ENCODE measurements around the gene KRT78. TPM values are rescaled to one million over a fixed set of nuclear protein-coding genes. Genes with fewer than 3 reads are reported as not detected.
A peak's percentile ranks its signal among the peaks of the same experiment; 100 is the strongest.

The KRT78 gene
- total RNA-seq, 1 experiment from 2014 or later: not detected

DNA sequence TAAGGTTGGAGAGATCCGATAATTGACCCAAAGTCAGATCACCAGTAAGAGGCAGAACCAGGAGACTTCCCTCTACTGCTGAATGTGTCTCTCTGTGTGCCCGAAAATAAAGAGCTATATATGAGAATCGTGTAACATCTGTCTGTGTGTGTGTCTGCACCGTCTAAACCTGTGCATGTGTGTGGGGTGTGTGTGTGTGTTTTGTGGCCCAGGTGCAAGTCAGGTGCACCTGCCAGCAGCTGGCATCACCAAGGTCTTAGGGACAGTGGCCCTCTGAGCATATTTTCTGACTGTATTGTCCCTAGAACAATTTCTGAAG, 24.7 kb upstream of the KRT78 start:
- Histone ChIP-seq H3K4me3 (ENCODE audit: low read depth, low read length, poor library complexity, severe bottlenecking) (peak overlapping the region; percentile 36), H3K9me3 (ENCODE audit: low read depth, low read length, poor library complexity, severe bottlenecking) (no peaks in the 10 kb centered on the region), H3K36me3 (ENCODE audit: insufficient read depth, low read length, poor library complexity, severe bottlenecking) (no peaks in the 10 kb centered on the region), H3K27me3 (replicated peaks; ENCODE audit: insufficient read depth, low read depth, low read length, poor library complexity) (no peaks in the 10 kb centered on the region), H3K27ac (ENCODE audit: low read depth, low read length, poor library complexity, severe bottlenecking) (peak overlapping the region; percentile 61), H3K4me1 (ENCODE audit: insufficient read depth, low read length, poor library complexity, severe bottlenecking) (peaks cover 43% of the 10 kb centered on the region)
- intact Hi-C loops (cut with micrococcal nuclease; ENCODE audit: unreplicated experiment): loop anchor here (5.0 kb wide), 1 partner anchor 501 kb away; no protein-coding TSS in a partner anchor
- POLR2A ChIA-PET (ENCODE audit: low non-redundant PET): no interaction called here
- TF ChIP-seq CTCF (conservative IDR thresholded peaks at IDR 0.05; ENCODE audit: low read depth, low read length) (no peak), EZH2 (IDR thresholded peaks at IDR 0.05; ENCODE audit: borderline replicate concordance, low read depth, low read length, poor library complexity, severe bottlenecking) (no peak)
- CTCF ChIA-PET: interaction anchor here (1.0 to 1.8 kb wide), 2 partner anchors 8 to 104 kb away, joined by 3 to 6 read pairs; no protein-coding TSS in a partner anchor
- TSS peak; percentile 69 for BruUV-seq (replicated peaks)
- no peak for DNase-seq (ENCODE audit: low spot score)

DNA sequence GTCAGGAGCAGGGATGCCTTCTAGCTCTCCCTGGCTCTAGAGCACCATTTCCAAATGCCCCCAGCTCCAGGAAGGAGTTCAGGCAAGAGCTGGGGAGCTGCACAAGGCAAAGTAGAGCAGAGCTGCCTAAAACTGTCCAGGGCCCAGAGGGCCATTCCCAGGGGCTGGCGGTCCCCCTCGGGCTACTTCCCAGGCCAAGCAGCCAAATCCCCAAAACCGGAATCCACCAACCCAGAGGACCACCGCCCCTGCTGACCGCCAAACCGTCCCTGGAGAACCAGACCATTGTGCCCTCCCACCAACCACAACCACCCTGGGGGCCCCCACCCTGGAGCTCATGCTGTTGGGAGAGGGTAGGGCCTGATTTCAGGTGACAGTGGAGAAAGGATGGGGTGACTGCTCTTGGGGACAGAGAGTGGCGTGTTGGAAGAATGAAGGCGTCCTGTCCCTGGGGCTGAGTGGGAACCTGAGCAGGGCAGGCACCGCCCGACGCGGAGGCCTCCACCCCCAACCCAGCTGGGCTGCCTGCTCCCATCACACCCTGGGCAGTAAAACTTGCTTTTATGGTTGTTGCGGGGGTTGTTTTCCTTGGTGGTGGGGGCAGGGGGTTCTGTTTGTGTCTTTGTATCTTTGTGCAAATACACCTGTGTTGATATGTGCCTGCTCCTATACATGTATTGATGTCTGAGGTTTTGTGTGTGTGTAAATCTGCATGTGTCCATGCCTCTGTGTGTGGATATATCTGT, 24.0 kb upstream of the KRT78 start:
- DNase-seq (ENCODE audit: low spot score): no peak
- no peak overlapping the region for H3K4me3 ChIP-seq (ENCODE audit: low read depth, low read length, poor library complexity, severe bottlenecking)
- no peaks in the 10 kb centered on the region for H3K36me3 ChIP-seq (ENCODE audit: insufficient read depth, low read length, poor library complexity, severe bottlenecking)
- ChIA-PET POLR2A (ENCODE audit: low non-redundant PET) (no interaction called here), CTCF (interaction anchor here (1.0 kb wide), 1 partner anchor 105 kb away, joined by 3 read pairs; no protein-coding TSS in a partner anchor)
- no TSS peak for BruUV-seq (replicated peaks)
- H3K27ac ChIP-seq (ENCODE audit: low read depth, low read length, poor library complexity, severe bottlenecking): peak overlapping the region; percentile 61
- H3K4me1 ChIP-seq (ENCODE audit: insufficient read depth, low read length, poor library complexity, severe bottlenecking): peaks cover 47% of the 10 kb centered on the region
- no peaks in the 10 kb centered on the region for H3K27me3 ChIP-seq (replicated peaks; ENCODE audit: insufficient read depth, low read depth, low read length, poor library complexity)
- no peaks in the 10 kb centered on the region for H3K9me3 ChIP-seq (ENCODE audit: low read depth, low read length, poor library complexity, severe bottlenecking)
- no peak for TF ChIP-seq EZH2 (IDR thresholded peaks at IDR 0.05; ENCODE audit: borderline replicate concordance, low read depth, low read length, poor library complexity, severe bottlenecking)
- no peak for TF ChIP-seq CTCF (conservative IDR thresholded peaks at IDR 0.05; ENCODE audit: low read depth, low read length)
- intact Hi-C loops (cut with micrococcal nuclease; ENCODE audit: unreplicated experiment): loop anchor here (5.0 kb wide), 1 partner anchor 501 kb away; no protein-coding TSS in a partner anchor

GRCh38 chr12:52871291-52872039, 22.7 kb upstream of the KRT78 start:
- DNase-seq (ENCODE audit: low spot score): peak; percentile 48
- TF ChIP-seq EZH2 (IDR thresholded peaks at IDR 0.05; ENCODE audit: borderline replicate concordance, low read depth, low read length, poor library complexity, severe bottlenecking): no peak
- no peak for TF ChIP-seq CTCF (conservative IDR thresholded peaks at IDR 0.05; ENCODE audit: low read depth, low read length)
- ChIA-PET POLR2A (ENCODE audit: low non-redundant PET) (no interaction called here), CTCF (interaction anchor here (0.5 to 1.4 kb wide), 3 partner anchors 107 to 922 kb away, joined by 3 to 5 read pairs (median 5); no protein-coding TSS in a partner anchor)
- intact Hi-C loops (cut with micrococcal nuclease; ENCODE audit: unreplicated experiment): loop anchor here (2.0 to 5.0 kb wide), 2 partner anchors 205 to 499 kb away; no protein-coding TSS in a partner anchor
- Histone ChIP-seq H3K4me1 (ENCODE audit: insufficient read depth, low read length, poor library complexity, severe bottlenecking) (peaks cover 52% of the 10 kb centered on the region), H3K27me3 (replicated peaks; ENCODE audit: insufficient read depth, low read depth, low read length, poor library complexity) (no peaks in the 10 kb centered on the region), H3K27ac (ENCODE audit: low read depth, low read length, poor library complexity, severe bottlenecking) (peak overlapping the region; percentile 51), H3K4me3 (ENCODE audit: low read depth, low read length, poor library complexity, severe bottlenecking) (no peak overlapping the region), H3K9me3 (ENCODE audit: low read depth, low read length, poor library complexity, severe bottlenecking) (no peaks in the 10 kb centered on the region), H3K36me3 (ENCODE audit: insufficient read depth, low read length, poor library complexity, severe bottlenecking) (no peaks in the 10 kb centered on the region)
- BruUV-seq (replicated peaks): no TSS peak

Measured in A673 (cell line).